ENCODE measurements around the gene EPC1. TPM values are rescaled to one million over a fixed set of nuclear protein-coding genes. Genes with fewer than 3 reads are reported as not detected.
"Not testable (repeated sequence)": the region's sequence is repeated elsewhere in the genome, so short reads cannot be mapped to it uniquely, and the experiment has no call there.

EPC1 gene
- total and polyA plus RNA-seq, 2 donors from 2014 or later: 12.3 to 42.6 TPM

- H3K27ac ChIP-seq (ENCODE audit: low read depth in 2 of 2, low read length in 2 of 2): no peak overlapping the region
- no peaks in the 10 kb centered on the region for H3K9me3 ChIP-seq (ENCODE audit: control insufficient read depth in 2 of 3, insufficient read depth in 1 of 3, low read length in 3 of 3)
- intact Hi-C loops (cut with DNase I): no loop called here
- no peaks in the 10 kb centered on the region for H3K36me3 ChIP-seq (ENCODE audit: control insufficient read depth in 2 of 3, insufficient read depth in 3 of 3, low read length in 3 of 3)
- H3K4me1 ChIP-seq (ENCODE audit: control insufficient read depth in 2 of 3, insufficient read depth in 2 of 3, low read depth in 1 of 3, low read length in 3 of 3): no peaks in the 10 kb centered on the region
- H3K4me3 ChIP-seq (ENCODE audit: low read length in 3 of 3): no peak overlapping the region
- no peak for TF ChIP-seq CTCF (IDR thresholded peaks at IDR 0.05; ENCODE audit: borderline replicate concordance, extremely low read depth, insufficient read depth)
- H3K9ac ChIP-seq (ENCODE audit: low read length in 3 of 3): no peak overlapping the region
- DNase-seq (no peak), FAIRE-seq (no peak)
- no peaks in the 10 kb centered on the region for H3K27me3 ChIP-seq (ENCODE audit: control insufficient read depth, insufficient read depth, low read length)
Observed at GRCh38 chr10:32229170-32229569, 117.8 kb downstream of the EPC1 start.

DNA sequence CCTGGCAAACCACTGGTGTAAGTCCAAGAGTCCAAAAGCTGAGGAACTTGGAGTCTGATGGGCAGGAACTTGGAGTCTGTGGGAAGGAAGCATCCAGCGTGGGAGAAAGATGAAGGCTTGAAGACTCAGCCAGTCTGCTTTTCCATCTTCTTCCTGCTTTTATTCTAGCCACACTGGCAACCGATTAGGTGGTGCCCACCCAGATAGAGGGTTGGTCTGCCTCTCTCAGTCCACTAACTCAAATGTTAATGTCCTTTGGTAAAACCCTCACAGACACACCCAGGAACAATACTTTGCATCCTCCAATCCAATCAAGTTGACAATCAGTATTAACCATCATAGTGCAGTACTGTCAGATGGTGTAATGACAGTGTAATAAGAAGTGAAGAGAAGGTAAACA lies 119.2 kb downstream of the EPC1 start:
- Histone ChIP-seq H3K4me1 (ENCODE audit: control insufficient read depth in 2 of 3, insufficient read depth in 2 of 3, low read depth in 1 of 3, low read length in 3 of 3) (no peaks in the 10 kb centered on the region), H3K4me3 (ENCODE audit: low read length in 3 of 3) (no peak overlapping the region), H3K27me3 (ENCODE audit: control insufficient read depth, insufficient read depth, low read length) (no peaks in the 10 kb centered on the region), H3K36me3 (ENCODE audit: control insufficient read depth in 2 of 3, insufficient read depth in 3 of 3, low read length in 3 of 3) (no peaks in the 10 kb centered on the region), H3K27ac (ENCODE audit: low read depth in 2 of 2, low read length in 2 of 2) (no peak overlapping the region), H3K9ac (ENCODE audit: low read length in 3 of 3) (no peak overlapping the region), H3K9me3 (ENCODE audit: control insufficient read depth in 2 of 3, insufficient read depth in 1 of 3, low read length in 3 of 3) (no peaks in the 10 kb centered on the region)
- intact Hi-C loops (cut with DNase I): no loop called here
- TF ChIP-seq CTCF (IDR thresholded peaks at IDR 0.05; ENCODE audit: borderline replicate concordance, extremely low read depth, insufficient read depth): no peak
- FAIRE-seq: no peak
- no peak for DNase-seq

GRCh38 chr10:32226624-32227023 lies 120.3 kb downstream of the EPC1 start:
- H3K4me1 ChIP-seq (ENCODE audit: control insufficient read depth in 2 of 3, insufficient read depth in 2 of 3, low read depth in 1 of 3, low read length in 3 of 3): no peaks in the 10 kb centered on the region
- no peak overlapping the region for H3K27ac ChIP-seq (ENCODE audit: low read depth in 2 of 2, low read length in 2 of 2)
- FAIRE-seq (no peak), DNase-seq (no peak)
- no peaks in the 10 kb centered on the region for H3K27me3 ChIP-seq (ENCODE audit: control insufficient read depth, insufficient read depth, low read length)
- H3K4me3 ChIP-seq (ENCODE audit: low read length in 3 of 3): no peak overlapping the region
- no peaks in the 10 kb centered on the region for H3K9me3 ChIP-seq (ENCODE audit: control insufficient read depth in 2 of 3, insufficient read depth in 1 of 3, low read length in 3 of 3)
- no peaks in the 10 kb centered on the region for H3K36me3 ChIP-seq (ENCODE audit: control insufficient read depth in 2 of 3, insufficient read depth in 3 of 3, low read length in 3 of 3)
- H3K9ac ChIP-seq (ENCODE audit: low read length in 3 of 3): no peak overlapping the region
- TF ChIP-seq CTCF (IDR thresholded peaks at IDR 0.05; ENCODE audit: borderline replicate concordance, extremely low read depth, insufficient read depth): no peak
- intact Hi-C loops (cut with DNase I): no loop called here

DNA sequence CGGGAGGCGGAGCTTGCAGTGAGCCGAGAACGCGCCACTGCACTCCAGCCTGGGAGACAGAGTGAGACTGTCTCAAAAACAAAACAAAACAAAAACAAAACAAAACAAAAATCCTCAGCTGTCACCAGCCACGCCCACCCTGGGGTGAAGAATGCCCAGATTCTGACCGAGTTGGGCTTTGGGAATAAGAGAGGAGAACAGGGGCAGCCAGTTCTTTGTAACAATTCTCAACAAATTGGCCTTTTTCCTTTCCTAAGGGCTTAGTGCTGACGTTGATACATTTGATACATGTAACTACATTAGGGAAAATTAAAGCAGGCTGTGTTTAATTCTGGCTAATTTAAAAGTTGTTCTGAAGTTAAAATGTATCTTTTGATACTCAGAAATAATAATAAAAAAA lies 121.0 kb downstream of the EPC1 start:
- Histone ChIP-seq H3K36me3 (ENCODE audit: control insufficient read depth in 2 of 3, insufficient read depth in 3 of 3, low read length in 3 of 3) (no peaks in the 10 kb centered on the region), H3K9ac (ENCODE audit: low read length in 3 of 3) (no peak overlapping the region), H3K27ac (ENCODE audit: low read depth in 2 of 2, low read length in 2 of 2) (no peak overlapping the region), H3K27me3 (ENCODE audit: control insufficient read depth, insufficient read depth, low read length) (no peaks in the 10 kb centered on the region), H3K4me1 (ENCODE audit: control insufficient read depth in 2 of 3, insufficient read depth in 2 of 3, low read depth in 1 of 3, low read length in 3 of 3) (no peaks in the 10 kb centered on the region), H3K9me3 (ENCODE audit: control insufficient read depth in 2 of 3, insufficient read depth in 1 of 3, low read length in 3 of 3) (no peaks in the 10 kb centered on the region), H3K4me3 (ENCODE audit: low read length in 3 of 3) (no peak overlapping the region)
- FAIRE-seq: no peak
- intact Hi-C loops (cut with DNase I): no loop called here
- no peak for TF ChIP-seq CTCF (IDR thresholded peaks at IDR 0.05; ENCODE audit: borderline replicate concordance, extremely low read depth, insufficient read depth)
- DNase-seq: no peak

DNA sequence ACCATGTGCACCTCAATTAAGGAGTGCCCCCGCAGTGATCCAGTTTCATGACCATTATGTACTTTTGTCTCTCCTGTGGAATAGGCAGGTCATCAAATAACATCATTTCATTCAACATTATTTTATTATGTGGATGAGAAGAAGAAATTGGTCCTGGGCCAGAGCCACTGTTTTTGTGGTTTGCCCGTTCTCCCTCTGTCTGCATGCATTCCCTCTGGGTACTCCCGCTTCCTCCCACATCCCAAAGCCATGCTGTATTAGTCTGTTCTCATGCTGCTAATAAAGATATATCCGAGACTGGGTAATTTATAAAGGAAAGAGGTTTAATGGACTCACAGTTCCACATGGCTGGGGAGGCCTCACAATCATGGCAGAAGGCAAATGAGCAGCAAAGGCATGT lies 124.6 kb downstream of the EPC1 start:
- H3K27ac ChIP-seq (ENCODE audit: low read depth in 2 of 2, low read length in 2 of 2); H3K4me3 ChIP-seq (ENCODE audit: low read length in 3 of 3); DNase-seq; H3K36me3 ChIP-seq (ENCODE audit: control insufficient read depth in 2 of 3, insufficient read depth in 3 of 3, low read length in 3 of 3); intact Hi-C loops (cut with DNase I); H3K4me1 ChIP-seq (ENCODE audit: control insufficient read depth in 2 of 3, insufficient read depth in 2 of 3, low read depth in 1 of 3, low read length in 3 of 3); H3K27me3 ChIP-seq (ENCODE audit: control insufficient read depth, insufficient read depth, low read length); H3K9ac ChIP-seq (ENCODE audit: low read length in 3 of 3); FAIRE-seq; H3K9me3 ChIP-seq (ENCODE audit: control insufficient read depth in 2 of 3, insufficient read depth in 1 of 3, low read length in 3 of 3): not testable (repeated sequence)

DNA sequence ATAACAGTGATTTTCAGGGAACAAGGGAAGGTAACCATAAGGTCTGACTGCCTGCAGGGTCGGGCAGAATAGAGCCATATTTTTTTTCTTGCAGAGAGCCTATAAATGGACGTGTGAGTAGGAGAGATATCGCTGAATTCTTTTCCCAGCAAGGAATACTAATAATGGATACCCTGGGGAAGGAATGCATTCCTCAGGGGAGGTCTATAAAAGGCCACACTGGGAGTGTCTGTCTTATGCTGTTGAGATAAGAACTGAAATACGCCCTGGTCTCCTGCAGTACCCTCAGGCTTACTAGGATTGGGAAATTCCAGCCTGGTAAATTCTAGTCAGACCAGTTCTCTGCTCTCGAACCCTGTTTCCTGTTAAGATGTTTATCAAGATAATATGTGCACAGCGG lies 127.8 kb downstream of the EPC1 start:
- H3K4me1 ChIP-seq (ENCODE audit: control insufficient read depth in 2 of 3, insufficient read depth in 2 of 3, low read depth in 1 of 3, low read length in 3 of 3); H3K36me3 ChIP-seq (ENCODE audit: control insufficient read depth in 2 of 3, insufficient read depth in 3 of 3, low read length in 3 of 3); H3K9me3 ChIP-seq (ENCODE audit: control insufficient read depth in 2 of 3, insufficient read depth in 1 of 3, low read length in 3 of 3); H3K27ac ChIP-seq (ENCODE audit: low read depth in 2 of 2, low read length in 2 of 2); intact Hi-C loops (cut with DNase I); H3K27me3 ChIP-seq (ENCODE audit: control insufficient read depth, insufficient read depth, low read length); FAIRE-seq; DNase-seq; H3K9ac ChIP-seq (ENCODE audit: low read length in 3 of 3); H3K4me3 ChIP-seq (ENCODE audit: low read length in 3 of 3): not testable (repeated sequence)

All from kidney (tissue), 14 donors.